ENCODE data around the gene MOCS1.

The MOCS1 gene

DNA sequence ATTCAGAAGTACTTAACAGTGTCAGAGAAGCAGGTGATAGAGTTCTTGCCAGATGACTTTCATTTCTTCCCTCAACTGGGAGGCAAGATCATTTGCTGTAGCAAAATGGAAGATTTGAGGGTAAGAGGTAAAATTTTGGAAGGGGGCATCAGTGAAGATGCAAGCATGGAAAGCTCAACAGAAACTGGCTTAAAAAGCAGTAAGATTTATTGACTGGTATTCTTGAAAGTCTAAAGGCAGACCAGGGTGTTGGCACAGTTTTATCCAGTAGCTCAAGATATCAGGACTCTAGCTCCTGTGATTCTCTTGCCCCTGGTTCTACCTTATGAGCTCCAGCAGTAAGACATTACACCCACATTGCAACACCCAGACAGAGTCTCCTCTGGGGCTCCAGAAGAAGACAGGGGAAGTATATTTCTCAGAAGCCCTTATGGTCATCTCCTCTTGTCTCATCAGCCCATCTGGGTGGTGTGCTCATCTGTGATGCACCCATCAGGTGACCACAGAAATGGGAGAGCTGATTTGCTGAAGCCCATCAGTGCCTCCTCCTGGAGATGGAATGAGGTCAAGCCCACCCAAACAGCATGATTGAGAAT is 16.0 kb upstream of the MOCS1 start:
- ChIA-PET CTCF (interaction anchor here (0.6 kb wide), 1 partner anchor 11 kb away, joined by 3 read pairs; no protein-coding TSS in a partner anchor), POLR2A (no interaction called here)
- H3K27ac ChIP-seq (ENCODE audit: extremely low read depth, low read depth, low read length): no peak overlapping the region
- no peaks in the 10 kb centered on the region for H3K36me3 ChIP-seq (ENCODE audit: control insufficient read depth in 2 of 2, insufficient read depth in 1 of 2, low read length in 2 of 2)
- no peak for TF ChIP-seq ZBTB17 (tag by site-specific recombination; IDR thresholded peaks at IDR 0.05)
- no peak for TF ChIP-seq ZNF555 (tag by site-specific recombination; conservative IDR thresholded peaks at IDR 0.05)
- TF ChIP-seq GLIS2 (tag by site-specific recombination; IDR thresholded peaks at IDR 0.05): no peak
- no peak for TF ChIP-seq ZNF548 (tag by site-specific recombination; IDR thresholded peaks at IDR 0.05)
- TF ChIP-seq KLF16 (tag by site-specific recombination; IDR thresholded peaks at IDR 0.05): no peak
- no peak for TF ChIP-seq ZNF121 (tag by site-specific recombination; IDR thresholded peaks at IDR 0.05)
- TF ChIP-seq, protein P1, sequence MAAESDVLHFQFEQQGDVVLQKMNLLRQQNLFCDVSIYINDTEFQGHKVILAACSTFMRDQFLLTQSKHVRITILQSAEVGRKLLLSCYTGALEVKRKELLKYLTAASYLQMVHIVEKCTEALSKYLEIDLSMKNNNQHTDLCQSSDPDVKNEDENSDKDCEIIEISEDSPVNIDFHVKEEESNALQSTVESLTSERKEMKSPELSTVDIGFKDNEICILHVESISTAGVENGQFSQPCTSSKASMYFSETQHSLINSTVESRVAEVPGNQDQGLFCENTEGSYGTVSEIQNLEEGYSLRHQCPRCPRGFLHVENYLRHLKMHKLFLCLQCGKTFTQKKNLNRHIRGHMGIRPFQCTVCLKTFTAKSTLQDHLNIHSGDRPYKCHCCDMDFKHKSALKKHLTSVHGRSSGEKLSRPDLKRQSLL (tag by site-specific recombination; IDR thresholded peaks at IDR 0.05): no peak
- no peak for TF ChIP-seq ZNF223 (tag by site-specific recombination; IDR thresholded peaks at IDR 0.05)
- no peak for TF ChIP-seq ZIC2 (tag by site-specific recombination; IDR thresholded peaks at IDR 0.05)
- no peak for TF ChIP-seq ZNF2 (tag by site-specific recombination; IDR thresholded peaks at IDR 0.05)
- no peak for TF ChIP-seq ZNF394 (tag by site-specific recombination; IDR thresholded peaks at IDR 0.05; ENCODE audit: borderline replicate concordance)
- no peaks in the 10 kb centered on the region for H3K4me1 ChIP-seq (ENCODE audit: control insufficient read depth, insufficient read depth, low read length)
- no peak overlapping the region for H3K4me3 ChIP-seq (ENCODE audit: low read depth, low read length)
- H3K9me3 ChIP-seq (ENCODE audit: control insufficient read depth, insufficient read depth, low read depth, low read length): no peaks in the 10 kb centered on the region

DNA sequence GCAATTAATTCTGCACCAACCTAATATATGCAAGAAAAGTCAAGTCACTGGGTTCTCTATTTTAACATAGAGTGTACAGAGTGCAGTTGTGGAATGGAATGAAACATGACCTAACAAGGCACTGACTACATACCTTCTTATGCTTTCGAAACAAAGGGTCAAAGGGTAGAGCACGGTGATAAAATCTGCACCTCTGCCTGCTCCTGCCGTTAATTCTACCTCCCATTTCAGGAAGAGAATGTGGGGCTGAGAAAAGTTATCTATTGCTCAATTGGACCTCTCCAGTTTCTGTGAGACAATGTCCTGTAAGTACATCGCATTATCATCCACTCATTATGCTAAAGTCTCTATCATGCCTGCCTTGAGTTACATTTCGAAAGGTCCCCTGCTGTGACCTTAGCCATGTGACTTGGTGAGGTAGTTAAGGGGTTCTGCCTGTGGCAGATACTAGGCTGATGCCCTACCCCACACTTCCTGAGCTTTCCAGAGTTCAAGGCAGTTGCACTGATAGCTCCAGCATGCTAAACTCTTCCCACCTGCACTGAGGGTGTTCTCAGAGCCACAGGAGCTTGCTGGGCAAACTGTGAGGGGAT is 14.0 kb upstream of the MOCS1 start:
- Histone ChIP-seq H3K4me1 (ENCODE audit: control insufficient read depth, insufficient read depth, low read length) (no peaks in the 10 kb centered on the region), H3K4me3 (ENCODE audit: low read depth, low read length) (no peak overlapping the region), H3K36me3 (ENCODE audit: control insufficient read depth in 2 of 2, insufficient read depth in 1 of 2, low read length in 2 of 2) (no peaks in the 10 kb centered on the region), H3K27ac (ENCODE audit: extremely low read depth, low read depth, low read length) (no peak overlapping the region), H3K9me3 (ENCODE audit: control insufficient read depth, insufficient read depth, low read depth, low read length) (no peaks in the 10 kb centered on the region)
- ChIA-PET CTCF (no interaction called here), POLR2A (no interaction called here)
- TF ChIP-seq, protein P2, sequence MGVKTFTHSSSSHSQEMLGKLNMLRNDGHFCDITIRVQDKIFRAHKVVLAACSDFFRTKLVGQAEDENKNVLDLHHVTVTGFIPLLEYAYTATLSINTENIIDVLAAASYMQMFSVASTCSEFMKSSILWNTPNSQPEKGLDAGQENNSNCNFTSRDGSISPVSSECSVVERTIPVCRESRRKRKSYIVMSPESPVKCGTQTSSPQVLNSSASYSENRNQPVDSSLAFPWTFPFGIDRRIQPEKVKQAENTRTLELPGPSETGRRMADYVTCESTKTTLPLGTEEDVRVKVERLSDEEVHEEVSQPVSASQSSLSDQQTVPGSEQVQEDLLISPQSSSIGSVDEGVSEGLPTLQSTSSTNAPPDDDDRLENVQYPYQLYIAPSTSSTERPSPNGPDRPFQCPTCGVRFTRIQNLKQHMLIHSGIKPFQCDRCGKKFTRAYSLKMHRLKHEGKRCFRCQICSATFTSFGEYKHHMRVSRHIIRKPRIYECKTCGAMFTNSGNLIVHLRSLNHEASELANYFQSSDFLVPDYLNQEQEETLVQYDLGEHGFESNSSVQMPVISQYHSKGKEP (tag by site-specific recombination; IDR thresholded peaks at IDR 0.05): no peak
- TF ChIP-seq ZNF404 (tag by site-specific recombination; IDR thresholded peaks at IDR 0.05) (no peak), ZNF433 (tag by site-specific recombination; IDR thresholded peaks at IDR 0.05; ENCODE audit: low read depth) (no peak), KLF7 (tag by site-specific recombination; IDR thresholded peaks at IDR 0.05; ENCODE audit: borderline replicate concordance) (no peak), ZNF776 (tag by site-specific recombination; IDR thresholded peaks at IDR 0.05; ENCODE audit: borderline replicate concordance) (no peak), ZNF2 (tag by site-specific recombination; IDR thresholded peaks at IDR 0.05) (no peak), ZNF426 (tag by site-specific recombination; IDR thresholded peaks at IDR 0.05) (no peak), HOXA7 (CRISPR knock-in tag; IDR thresholded peaks at IDR 0.05; ENCODE audit: borderline replicate concordance) (no peak), ZNF366 (tag by site-specific recombination; conservative IDR thresholded peaks at IDR 0.05) (no peak), ZNF239 (tag by site-specific recombination; IDR thresholded peaks at IDR 0.05) (no peak), ZNF48 (tag by site-specific recombination; IDR thresholded peaks at IDR 0.05) (no peak), ZNF138 (tag by site-specific recombination; IDR thresholded peaks at IDR 0.05; ENCODE audit: borderline replicate concordance) (no peak), ZNF157 (tag by site-specific recombination; IDR thresholded peaks at IDR 0.05) (no peak), SCRT2 (tag by site-specific recombination; IDR thresholded peaks at IDR 0.05) (no peak)
- TF ChIP-seq, protein P3, sequence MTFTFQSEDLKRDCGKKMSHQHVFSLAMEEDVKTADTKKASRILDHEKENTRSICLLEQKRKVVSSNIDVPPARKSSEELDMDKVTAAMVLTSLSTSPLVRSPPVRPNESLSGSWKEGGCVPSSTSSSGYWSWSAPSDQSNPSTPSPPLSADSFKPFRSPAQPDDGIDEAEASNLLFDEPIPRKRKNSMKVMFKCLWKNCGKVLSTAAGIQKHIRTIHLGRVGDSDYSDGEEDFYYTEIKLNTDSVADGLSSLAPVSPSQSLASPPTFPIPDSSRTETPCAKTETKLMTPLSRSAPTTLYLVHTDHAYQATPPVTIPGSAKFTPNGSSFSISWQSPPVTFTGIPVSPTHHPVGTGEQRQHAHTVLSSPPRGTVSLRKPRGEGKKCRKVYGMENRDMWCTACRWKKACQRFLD (tag by site-specific recombination; IDR thresholded peaks at IDR 0.05): no peak
- TF ChIP-seq, protein P4, sequence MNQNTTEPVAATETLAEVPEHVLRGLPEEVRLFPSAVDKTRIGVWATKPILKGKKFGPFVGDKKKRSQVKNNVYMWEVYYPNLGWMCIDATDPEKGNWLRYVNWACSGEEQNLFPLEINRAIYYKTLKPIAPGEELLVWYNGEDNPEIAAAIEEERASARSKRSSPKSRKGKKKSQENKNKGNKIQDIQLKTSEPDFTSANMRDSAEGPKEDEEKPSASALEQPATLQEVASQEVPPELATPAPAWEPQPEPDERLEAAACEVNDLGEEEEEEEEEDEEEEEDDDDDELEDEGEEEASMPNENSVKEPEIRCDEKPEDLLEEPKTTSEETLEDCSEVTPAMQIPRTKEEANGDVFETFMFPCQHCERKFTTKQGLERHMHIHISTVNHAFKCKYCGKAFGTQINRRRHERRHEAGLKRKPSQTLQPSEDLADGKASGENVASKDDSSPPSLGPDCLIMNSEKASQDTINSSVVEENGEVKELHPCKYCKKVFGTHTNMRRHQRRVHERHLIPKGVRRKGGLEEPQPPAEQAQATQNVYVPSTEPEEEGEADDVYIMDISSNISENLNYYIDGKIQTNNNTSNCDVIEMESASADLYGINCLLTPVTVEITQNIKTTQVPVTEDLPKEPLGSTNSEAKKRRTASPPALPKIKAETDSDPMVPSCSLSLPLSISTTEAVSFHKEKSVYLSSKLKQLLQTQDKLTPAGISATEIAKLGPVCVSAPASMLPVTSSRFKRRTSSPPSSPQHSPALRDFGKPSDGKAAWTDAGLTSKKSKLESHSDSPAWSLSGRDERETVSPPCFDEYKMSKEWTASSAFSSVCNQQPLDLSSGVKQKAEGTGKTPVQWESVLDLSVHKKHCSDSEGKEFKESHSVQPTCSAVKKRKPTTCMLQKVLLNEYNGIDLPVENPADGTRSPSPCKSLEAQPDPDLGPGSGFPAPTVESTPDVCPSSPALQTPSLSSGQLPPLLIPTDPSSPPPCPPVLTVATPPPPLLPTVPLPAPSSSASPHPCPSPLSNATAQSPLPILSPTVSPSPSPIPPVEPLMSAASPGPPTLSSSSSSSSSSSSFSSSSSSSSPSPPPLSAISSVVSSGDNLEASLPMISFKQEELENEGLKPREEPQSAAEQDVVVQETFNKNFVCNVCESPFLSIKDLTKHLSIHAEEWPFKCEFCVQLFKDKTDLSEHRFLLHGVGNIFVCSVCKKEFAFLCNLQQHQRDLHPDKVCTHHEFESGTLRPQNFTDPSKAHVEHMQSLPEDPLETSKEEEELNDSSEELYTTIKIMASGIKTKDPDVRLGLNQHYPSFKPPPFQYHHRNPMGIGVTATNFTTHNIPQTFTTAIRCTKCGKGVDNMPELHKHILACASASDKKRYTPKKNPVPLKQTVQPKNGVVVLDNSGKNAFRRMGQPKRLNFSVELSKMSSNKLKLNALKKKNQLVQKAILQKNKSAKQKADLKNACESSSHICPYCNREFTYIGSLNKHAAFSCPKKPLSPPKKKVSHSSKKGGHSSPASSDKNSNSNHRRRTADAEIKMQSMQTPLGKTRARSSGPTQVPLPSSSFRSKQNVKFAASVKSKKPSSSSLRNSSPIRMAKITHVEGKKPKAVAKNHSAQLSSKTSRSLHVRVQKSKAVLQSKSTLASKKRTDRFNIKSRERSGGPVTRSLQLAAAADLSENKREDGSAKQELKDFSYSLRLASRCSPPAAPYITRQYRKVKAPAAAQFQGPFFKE (tag by site-specific recombination; IDR thresholded peaks at IDR 0.05; ENCODE audit: borderline replicate concordance): no peak
